GM19463 (cell line): ENCODE measurements around the gene PAPPA.

Experiments
- ATAC-seq: cut with Tn5 transposase; IDR thresholded peaks from one replicate; pipeline ENCODE4 v1.9.1; 2021; ENCODE audit warnings: mild to moderate bottlenecking, moderate library complexity; ENCODE audit not compliant: unreplicated experiment

The PAPPA gene

DNA sequence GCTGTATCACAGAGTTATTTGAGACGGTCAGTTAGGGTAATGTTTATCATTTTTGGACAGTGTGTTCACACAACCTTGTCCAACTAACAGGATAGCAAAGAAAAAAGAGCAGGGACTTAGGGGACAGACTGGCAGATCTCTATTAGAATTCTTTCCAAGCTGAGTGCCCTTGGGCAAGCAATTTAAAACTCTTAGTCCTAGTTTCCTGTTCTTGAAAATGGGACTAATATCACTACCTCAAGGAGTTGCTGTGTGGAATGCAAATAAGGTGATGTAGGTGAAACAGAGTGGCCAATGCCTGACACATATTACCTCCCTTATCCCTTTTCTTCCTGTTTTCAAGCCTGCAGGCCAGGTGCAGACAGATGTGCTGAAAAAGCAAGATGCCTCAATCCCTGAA is 186.7 kb downstream of the PAPPA start:
- no peak for ATAC-seq

DNA sequence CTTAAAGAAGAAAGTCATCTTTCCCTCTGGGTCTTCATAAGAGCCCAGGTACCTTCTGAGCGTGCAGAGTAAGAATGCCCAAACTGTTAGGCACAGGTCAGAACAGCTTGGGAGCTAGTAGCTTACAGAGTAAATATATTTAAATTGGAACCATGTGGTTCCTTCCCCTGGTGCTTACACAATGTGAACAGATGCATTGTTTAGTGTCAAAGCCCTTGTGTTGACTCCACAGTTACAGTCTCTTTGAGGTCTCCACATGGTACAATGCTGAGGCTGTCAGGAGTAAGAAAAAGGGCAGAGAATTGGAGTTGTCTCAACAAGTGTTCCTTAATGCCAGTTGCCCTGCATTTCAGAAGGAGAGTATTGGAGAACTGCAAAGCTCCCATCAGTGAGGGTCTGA is 188.5 kb downstream of the PAPPA start:
- ATAC-seq, result no peak

DNA sequence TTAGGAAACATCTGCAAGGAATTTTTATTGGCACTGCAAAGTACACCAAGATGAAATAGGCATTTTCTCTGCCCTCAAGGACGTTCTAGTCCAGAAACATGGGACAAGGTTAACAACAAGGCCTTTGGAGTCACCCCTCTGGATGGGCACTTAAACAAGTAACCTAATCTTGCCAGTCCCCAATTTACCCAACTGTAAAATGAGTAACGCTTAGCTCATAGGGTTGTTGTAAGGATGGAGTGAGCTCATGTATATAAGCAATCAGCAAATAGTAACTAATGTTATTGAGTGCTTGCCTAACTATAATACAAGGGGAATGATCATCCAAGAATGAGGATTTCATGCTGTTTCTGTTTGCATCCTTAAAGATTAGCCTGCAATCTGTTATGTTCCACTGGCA is 189.3 kb downstream of the PAPPA start:
- ATAC-seq, result no peak

DNA sequence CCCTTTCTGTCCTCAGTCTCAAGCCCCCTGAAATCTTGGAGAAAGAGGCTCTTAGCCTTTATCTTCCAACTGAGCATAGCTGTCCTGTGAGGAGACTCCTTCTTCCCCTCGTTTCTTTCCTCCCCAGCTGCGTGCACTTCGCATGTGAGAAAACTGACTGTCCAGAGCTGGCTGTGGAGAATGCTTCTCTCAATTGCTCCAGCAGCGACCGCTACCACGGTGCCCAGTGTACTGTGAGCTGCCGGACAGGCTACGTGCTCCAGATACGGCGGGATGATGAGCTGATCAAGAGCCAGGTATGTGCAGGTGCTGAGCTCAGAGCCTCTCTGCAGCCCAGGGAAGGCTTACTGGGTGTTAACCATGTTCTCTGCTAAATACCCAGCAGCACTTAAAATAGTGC is 190.8 kb downstream of the PAPPA start:
- no peak for ATAC-seq

- no peak for ATAC-seq
These were observed 191.8 kb downstream of the PAPPA start for GRCh38 chr9:116345393-116345792.

DNA sequence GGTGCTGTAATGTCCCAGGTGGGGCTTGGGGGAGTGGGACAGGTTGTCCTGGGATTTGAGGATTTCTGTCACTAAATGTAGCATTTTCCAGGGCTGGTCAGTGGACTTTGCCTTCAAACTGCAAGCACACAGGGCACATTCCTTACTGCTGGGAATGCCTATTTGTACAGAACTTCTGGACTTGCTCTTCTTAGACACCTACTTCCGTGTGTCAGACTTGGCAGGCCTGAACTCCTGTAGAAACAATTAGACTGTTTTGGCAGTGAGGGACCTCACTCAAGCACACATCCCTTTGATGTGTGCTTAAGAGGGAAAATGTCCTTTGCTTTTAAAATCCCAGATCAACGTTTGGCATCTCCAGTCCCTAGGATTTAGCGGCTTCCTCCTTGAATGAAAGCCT is 192.2 kb downstream of the PAPPA start:
- ATAC-seq, result no peak

DNA sequence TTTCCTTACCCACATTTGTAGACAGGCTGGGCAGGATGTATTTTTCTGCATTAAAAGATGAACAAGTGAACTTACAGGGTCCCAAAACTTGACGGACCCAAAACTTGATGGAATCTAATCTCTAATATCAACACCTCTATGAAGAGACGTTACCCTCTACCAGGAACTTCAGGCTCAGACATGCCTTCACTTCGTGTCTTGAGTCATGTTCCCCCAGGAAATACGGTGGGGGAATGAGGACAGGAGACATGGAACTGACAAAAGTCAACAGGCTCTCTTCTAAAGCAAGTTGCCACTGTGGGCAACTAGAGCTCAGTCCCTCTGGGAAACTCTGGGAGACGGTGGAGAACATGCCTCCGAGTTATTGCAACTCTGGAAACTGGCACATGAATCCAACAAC is 196.1 kb downstream of the PAPPA start:
- ATAC-seq, result no peak

GRCh38 chr9:116350213-116350612 is 196.6 kb downstream of the PAPPA start:
- ATAC-seq, result no peak

- no peak for ATAC-seq
These were observed 199.4 kb downstream of the PAPPA start for GRCh38 chr9:116352958-116353357.

DNA sequence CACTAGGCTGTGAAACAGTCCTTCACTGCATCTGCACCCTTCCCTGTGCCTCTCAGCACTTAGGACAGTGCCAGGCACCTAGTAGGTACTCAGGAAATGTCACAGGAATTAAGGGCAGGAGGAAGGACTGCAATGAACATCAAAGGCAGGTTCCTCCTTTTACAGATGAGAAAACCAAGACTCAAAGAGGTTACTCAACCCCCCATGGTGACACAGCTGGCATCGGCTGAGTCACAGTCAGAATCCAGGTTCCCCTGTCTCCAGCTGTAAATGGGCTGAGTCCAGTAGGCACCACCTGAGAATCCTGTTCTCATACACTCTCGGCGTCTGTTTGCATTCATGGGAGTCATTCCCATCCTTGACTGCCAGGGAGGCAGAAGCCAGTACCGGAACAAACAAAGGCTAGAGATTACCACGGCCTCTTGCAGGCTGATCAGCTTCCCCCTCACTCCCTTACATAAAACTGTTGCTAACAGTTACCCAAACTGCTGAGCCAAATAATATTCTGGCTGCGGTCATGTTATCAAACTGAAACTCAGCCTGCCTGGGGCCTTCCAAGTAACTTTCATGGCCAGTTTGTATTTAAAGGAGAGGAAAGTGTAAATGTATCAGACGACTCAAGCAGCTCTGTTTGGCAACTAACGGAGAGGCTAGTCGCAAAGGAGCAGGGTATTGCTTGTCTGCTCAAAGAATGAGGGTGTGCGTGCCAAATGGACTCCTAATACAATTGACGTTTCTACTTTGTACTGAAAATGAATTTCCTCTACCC is 201.7 kb downstream of the PAPPA start:
- ATAC-seq, result no peak

DNA sequence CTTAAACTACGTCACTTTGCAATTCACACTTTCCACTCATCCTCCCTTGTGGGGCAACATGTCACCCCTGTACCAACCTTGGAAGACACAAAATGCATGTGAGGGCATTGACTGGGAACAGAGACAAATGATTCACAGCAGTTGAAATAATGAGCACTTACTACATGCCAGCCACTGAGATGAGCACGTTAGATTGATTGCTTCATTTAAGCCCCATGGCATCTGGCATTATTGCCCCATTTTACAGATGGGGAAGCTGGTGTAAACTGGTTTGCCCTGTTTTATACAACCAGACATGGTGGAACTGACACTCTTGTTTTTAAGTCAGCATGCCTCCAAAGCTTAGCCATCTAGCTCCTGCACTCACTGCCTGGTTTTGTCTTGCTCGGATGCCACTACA is 204.7 kb downstream of the PAPPA start:
- no peak for ATAC-seq

- no peak for ATAC-seq
These were observed 206.4 kb downstream of the PAPPA start for GRCh38 chr9:116360016-116360415.

DNA sequence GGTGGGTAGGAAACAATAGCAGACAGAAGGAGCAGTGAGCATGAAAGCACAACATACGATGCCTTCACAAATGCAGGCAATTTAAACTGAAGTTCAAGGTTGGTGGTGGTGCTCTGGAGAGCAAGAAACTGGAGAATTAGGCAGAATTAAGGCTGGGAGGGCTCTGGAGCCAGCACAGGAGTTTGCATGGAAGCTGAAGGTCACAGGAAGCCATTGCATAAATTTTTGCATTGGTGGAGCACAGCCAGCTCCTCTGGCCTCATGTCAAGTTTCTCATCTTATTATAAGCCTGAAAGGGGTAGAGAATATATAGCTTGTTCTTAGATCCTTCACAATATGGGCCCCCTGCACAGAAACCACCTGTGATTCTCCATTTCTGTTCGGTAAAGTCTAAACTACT is 207.4 kb downstream of the PAPPA start:
- no peak for ATAC-seq

DNA sequence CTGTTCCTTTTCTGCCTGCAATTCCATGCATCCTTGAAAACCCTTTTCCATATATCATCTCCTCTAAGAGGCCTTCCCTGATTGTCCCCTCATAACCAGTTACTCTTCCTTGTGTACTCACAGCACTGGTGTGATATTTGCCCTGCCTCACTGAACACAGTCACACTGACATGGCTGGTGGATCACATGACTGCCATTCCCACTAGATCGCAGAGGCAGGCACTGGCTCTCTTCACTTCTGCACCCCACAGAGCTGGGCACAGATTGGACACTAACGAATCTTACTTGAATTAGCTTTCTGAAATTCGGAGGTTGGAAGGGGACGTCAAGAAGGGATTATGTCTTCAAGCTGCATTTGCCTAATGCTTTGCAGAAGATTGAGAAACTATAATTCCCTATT is 208.0 kb downstream of the PAPPA start:
- no peak for ATAC-seq

- ATAC-seq, result no peak
These were observed 208.9 kb downstream of the PAPPA start for GRCh38 chr9:116362493-116362892.

GRCh38 chr9:116365056-116365471 is 211.5 kb downstream of the PAPPA start:
- no peak for ATAC-seq

DNA sequence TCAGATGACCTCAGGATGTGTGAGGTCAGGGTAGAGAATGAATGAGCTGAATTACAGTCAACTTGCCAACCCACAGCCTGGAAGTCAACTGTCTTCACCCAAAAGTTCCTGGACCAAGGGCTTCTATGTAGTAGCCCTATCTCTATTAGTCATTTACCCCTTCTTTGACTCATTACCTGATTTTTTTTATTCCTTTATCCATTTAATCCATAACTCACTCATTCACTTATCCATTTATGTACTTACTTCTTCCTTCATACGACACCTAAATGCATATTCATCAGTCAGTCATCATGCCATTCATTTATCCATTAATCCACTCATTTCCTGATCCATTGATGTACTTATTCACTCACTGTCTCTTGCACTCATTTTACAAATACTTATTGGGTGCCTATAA is 212.7 kb downstream of the PAPPA start:
- ATAC-seq, result no peak

DNA sequence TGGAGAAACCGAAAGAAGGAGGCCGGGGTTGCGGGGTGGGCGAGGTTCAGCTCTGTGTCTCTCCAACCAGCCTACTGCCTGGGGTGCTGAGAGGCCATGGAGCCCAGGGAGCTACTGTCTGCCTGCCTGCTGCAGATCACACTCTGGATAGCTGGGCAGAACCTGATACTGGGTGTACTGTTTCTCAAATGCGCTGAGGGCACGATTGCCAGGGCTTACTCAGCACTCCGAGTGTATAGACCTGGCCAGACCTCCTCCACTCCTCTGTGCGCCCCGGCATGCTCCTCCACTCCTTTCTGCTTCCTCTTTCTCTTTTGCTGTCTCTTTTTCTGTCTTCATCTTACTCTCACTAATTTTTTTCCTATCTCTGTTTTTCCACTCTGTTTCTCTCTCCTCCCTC is 215.1 kb downstream of the PAPPA start:
- ATAC-seq, result no peak

DNA sequence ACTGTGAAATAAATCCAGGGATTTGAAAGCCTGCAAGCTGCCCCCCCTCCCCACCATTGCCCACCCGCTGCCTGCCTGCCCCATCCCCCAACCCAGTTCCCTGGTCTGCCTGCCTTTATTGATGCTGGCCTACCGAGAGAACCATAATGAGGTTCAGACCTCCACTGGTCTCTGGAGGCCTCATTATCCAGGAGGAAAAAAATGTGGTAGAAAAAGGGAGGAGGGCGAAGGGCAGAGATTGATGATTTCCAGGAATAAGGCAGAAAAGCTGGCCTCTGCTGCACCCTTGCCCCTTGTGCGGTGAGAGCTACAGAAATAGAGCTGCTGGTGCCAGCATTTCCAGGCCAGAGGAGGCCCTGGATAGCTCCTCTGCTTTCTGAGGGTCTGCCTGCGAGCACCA is 216.1 kb downstream of the PAPPA start:
- ATAC-seq, result no peak

- no peak for ATAC-seq
These were observed 217.0 kb downstream of the PAPPA start for GRCh38 chr9:116370556-116370955.

DNA sequence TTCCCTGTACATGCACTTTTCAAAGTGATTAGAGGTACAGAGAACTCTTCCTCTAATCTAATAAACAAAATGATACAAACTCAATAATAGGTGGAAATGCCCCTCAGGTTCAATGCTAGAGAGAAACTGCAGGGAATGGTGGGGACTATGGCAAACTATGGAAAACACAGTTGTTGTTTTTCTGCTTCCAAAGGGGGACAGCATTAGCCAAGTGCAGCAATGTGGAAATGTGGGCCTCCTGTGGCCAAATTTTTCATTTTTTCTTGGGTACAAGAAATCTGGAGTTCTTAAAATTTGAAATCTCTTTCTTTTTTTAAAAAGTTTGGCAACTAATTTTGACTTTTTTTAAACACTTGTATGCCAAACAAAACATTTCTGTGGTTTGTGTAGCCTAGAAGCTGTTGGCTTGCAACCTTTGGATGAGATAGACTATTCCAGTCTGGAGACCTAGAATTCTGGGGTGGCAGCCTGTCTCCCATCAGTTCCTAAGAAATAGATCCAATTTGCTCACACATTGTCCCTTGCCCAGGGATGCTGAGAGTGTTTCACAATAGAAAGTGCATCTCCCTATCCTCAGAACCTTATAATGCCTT is 218.6 kb downstream of the PAPPA start:
- no peak for ATAC-seq

DNA sequence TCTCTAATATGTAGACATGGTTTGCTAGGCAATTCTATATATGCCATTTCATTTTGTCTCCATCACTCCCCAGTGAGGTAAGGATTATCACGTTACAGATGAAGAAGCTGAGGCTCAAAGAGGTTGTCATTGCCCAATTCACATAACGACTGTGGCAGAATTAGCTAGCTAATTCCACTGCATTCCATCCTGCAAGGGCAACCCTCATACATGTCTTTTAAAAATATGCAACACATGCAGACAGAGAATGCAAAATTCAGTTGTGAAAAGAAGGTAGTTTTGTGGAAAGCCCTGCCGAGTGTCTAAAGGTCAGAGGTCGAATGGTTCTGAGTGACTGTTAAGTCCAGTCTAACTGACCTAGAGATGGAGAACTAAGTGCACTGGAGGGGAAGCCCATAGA is 219.2 kb downstream of the PAPPA start:
- no peak for ATAC-seq
